ENCODE results near the gene PLTP. TPM values are rescaled to one million over a fixed set of nuclear protein-coding genes. Genes with fewer than 3 reads are reported as not detected.
A peak's percentile ranks its signal among the peaks of the same experiment; 100 is the strongest.
"Not testable (repeated sequence)": the region's sequence is repeated elsewhere in the genome, so short reads cannot be mapped to it uniquely, and the experiment has no call there.

Gene PLTP
- total RNA-seq, 1 experiment from 2014 or later, result 15.6 TPM

DNA sequence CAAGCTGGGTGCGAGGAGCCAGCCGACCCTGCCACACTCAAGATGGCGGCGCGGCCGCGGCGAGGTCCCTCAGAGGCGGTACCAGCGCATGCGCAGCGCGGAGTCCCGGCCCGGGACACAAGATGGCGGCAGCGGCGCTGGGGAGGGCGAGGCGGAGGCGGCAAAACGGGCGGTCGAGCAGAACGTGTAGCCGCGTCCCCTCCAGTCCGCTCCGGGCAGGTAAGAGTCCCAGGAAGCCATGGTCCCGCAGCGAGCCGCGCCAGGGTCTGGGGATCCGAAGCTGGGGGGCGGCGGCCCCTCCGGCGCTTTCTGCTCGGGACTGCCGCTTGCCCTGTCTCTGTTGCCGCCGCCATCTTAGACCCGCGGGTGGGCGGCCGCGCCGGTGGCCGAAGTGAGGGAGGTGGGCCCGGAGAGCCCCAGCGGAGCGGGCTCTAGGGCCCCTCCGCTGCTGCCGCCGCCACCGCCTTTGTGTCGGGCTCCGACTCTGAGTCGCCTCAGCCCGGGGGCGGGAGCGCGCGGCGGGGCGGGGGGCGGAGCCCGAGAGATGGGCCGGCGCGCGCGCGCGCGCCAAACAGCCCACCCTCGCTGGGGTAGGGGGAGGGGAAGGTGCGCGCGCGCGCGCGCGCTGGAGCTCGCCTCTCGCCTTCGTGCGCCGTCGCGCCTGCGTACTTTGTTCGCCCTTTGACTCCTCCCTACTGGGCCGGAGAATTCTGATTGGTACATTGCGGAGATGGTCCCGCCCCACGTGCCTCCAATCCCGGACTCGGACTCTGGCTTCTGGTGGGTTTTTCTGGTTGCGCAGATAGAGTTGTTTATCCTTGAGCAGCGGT is 22.8 kb upstream of the PLTP start, which contains the start of gene PCIF1:
Gene PCIF1 (plus strand): TSS at position 98 of the 830 bp plus-strand sequence. CDS start 4,317 bp downstream, outside the sequence.
- H3K27ac ChIP-seq, result peak within 1 kb of the TSS; percentile 100
- no peaks in the 10 kb centered on the region for H3K9me3 ChIP-seq (replicated peaks)
- H3K36me3 ChIP-seq, result peaks cover 16% of the 10 kb centered on the region
- H3K4me3 ChIP-seq, result peak within 1 kb of the TSS; percentile 99
- DNase-seq, result peak; percentile 99 to 100
- no peaks in the 10 kb centered on the region for H3K27me3 ChIP-seq
- H3K4me1 ChIP-seq, result peaks cover 3% of the 10 kb centered on the region

- H3K27me3 ChIP-seq, result no peaks in the 10 kb centered on the region
- peak overlapping the region; percentile 99 for H3K4me3 ChIP-seq
- H3K4me1 ChIP-seq, result peaks cover 3% of the 10 kb centered on the region
- DNase-seq, result peak; percentile 67 to 75
- H3K9me3 ChIP-seq (replicated peaks), result no peaks in the 10 kb centered on the region
- peak overlapping the region; percentile 100 for H3K27ac ChIP-seq
- H3K36me3 ChIP-seq, result peaks cover 9% of the 10 kb centered on the region; the same call in 1 of the 2 replicates
Observed at GRCh38 chr20:45934046-45934585, 22.2 kb upstream of the PLTP start.

- Histone ChIP-seq H3K9me3 (replicated peaks) (no peaks in the 10 kb centered on the region), H3K27ac (peak overlapping the region; percentile 100), H3K4me3 (peak overlapping the region; percentile 99), H3K27me3 (no peaks in the 10 kb centered on the region), H3K36me3 (peaks cover 2% of the 10 kb centered on the region; the same call in 1 of the 2 replicates), H3K4me1 (peaks cover 3% of the 10 kb centered on the region)
- peak; percentile 93 to 95 for DNase-seq
Observed at GRCh38 chr20:45933266-45934045, 21.5 kb upstream of the PLTP start.

DNA sequence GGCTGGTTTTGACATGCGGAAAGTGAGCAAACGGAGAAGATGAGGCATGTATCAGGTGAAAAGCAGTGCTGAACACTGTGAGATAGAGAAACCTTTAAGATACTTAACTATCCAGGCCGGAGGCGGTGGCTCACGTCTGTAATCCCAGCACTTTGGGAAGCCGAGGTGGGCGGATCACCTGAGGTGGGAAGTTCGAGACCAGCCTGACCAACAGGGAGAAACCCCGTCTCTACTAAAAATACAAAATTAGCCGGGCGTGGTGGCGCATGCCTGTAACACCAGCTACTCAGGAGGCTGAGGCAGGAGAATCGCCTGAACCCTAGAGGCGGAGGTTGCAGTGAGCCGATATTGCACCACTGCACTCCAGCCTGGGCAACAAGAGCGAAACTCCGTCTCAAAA is 19.7 kb upstream of the PLTP start:
- not testable (repeated sequence) for H3K36me3 ChIP-seq; H3K9me3 ChIP-seq (replicated peaks); DNase-seq

DNA sequence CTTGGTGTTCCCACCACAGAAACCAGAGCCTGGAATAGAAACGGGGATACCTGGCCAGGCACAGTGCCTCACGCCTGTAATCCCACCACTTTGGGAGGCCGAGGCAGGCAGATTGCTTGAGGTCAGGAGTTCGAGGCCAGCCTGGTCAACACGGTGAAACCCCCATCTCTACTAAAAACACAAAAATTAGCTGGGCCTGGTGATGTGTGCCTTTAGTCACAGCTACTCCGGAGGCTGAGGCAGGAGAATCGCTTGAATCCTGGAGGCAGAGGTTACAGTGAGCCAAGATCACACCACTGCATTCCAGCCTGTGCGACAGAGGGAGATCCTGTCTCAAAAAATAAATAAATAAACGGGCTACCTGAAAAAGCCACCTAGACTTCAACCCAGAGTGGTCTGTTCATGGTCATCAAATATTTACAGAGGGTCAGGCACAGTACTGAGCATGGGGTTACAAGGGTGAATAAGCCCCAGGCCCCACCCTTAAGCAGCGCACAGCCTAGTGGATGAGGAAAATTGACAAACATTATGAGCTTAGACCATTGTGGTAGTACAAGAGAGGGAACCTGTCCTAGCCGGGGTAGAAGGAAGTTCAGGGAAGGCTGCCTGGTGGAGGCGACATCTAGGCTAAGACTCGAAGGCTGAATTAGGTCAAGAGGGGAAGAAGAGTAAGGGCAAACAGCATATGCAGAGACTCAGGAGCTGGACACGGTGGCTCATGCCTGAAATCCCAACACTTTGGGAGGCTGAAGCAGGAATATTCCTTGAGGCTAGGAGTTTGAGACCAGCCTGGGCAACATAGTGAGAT is 15.3 kb upstream of the PLTP start:
- H3K9me3 ChIP-seq (replicated peaks), result no peaks in the 10 kb centered on the region
- H3K27ac ChIP-seq, result no peak overlapping the region
- no peak for DNase-seq
- H3K4me3 ChIP-seq, result no peak overlapping the region
- H3K27me3 ChIP-seq, result no peaks in the 10 kb centered on the region
- no peaks in the 10 kb centered on the region for H3K36me3 ChIP-seq
- peaks cover 37% of the 10 kb centered on the region for H3K4me1 ChIP-seq

More for the DNA sequence above, 19.7 kb upstream of the PLTP start:
- not testable (repeated sequence) for H3K27me3 ChIP-seq, H3K4me1 ChIP-seq, H3K4me3 ChIP-seq, H3K27ac ChIP-seq

- peaks cover 43% of the 10 kb centered on the region for H3K4me1 ChIP-seq
- no peak overlapping the region for H3K27ac ChIP-seq
- H3K36me3 ChIP-seq, result no peaks in the 10 kb centered on the region
- no peaks in the 10 kb centered on the region for H3K27me3 ChIP-seq
- H3K9me3 ChIP-seq (replicated peaks), result no peaks in the 10 kb centered on the region
- no peak overlapping the region for H3K4me3 ChIP-seq
- no peak for DNase-seq
Observed at GRCh38 chr20:45926731-45927070, 14.7 kb upstream of the PLTP start.

DNA sequence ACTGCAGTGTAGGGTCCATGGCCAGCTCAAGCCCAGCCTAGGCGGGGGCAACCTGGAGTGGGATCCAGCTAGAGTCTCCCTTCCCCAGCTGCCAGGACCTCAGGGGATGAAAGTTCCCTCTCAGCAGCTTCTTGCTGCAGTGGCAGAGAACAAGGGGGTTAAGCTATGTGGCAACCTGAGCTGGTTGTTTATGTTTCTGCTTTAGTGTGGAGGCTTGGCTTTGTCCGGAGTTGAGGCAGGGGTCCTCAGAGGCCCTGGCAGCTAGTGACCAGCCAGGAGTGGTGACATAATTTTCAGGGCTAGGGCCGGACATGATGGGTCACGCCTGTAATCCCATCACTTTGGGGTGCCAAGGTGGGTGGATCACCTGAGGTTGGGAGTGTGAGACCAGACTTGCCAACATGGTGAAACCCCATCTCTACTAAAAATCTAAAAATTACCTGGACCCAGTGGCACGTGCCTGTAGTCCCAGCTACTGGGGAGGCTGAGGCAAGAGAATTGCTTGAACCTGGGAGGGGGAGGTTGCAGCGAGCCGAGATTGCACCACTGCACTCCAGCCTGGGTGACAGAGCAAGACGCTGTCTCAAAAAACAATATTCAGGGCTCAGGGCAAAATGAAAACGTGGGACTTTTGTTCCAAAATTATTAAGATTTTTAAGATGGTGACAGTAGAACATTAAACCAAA is 14.0 kb upstream of the PLTP start:
- no peak overlapping the region for H3K27ac ChIP-seq
- no peak overlapping the region for H3K4me3 ChIP-seq
- H3K4me1 ChIP-seq, result peaks cover 47% of the 10 kb centered on the region
- peak in 1 of 2 experiments; percentile 63 for DNase-seq
- H3K36me3 ChIP-seq, result no peaks in the 10 kb centered on the region
- no peaks in the 10 kb centered on the region for H3K27me3 ChIP-seq
- no peaks in the 10 kb centered on the region for H3K9me3 ChIP-seq (replicated peaks)

GRCh38 chr20:45924391-45925261 is 12.7 kb upstream of the PLTP start:
- peak; percentile 69 to 84 for DNase-seq
- peaks cover 60% of the 10 kb centered on the region for H3K4me1 ChIP-seq
- H3K4me3 ChIP-seq, result no peak overlapping the region
- no peaks in the 10 kb centered on the region for H3K9me3 ChIP-seq (replicated peaks)
- no peaks in the 10 kb centered on the region for H3K27me3 ChIP-seq
- H3K36me3 ChIP-seq, result no peaks in the 10 kb centered on the region
- H3K27ac ChIP-seq, result peak overlapping the region; percentile 31; the same call in 1 of the 2 replicates

DNA sequence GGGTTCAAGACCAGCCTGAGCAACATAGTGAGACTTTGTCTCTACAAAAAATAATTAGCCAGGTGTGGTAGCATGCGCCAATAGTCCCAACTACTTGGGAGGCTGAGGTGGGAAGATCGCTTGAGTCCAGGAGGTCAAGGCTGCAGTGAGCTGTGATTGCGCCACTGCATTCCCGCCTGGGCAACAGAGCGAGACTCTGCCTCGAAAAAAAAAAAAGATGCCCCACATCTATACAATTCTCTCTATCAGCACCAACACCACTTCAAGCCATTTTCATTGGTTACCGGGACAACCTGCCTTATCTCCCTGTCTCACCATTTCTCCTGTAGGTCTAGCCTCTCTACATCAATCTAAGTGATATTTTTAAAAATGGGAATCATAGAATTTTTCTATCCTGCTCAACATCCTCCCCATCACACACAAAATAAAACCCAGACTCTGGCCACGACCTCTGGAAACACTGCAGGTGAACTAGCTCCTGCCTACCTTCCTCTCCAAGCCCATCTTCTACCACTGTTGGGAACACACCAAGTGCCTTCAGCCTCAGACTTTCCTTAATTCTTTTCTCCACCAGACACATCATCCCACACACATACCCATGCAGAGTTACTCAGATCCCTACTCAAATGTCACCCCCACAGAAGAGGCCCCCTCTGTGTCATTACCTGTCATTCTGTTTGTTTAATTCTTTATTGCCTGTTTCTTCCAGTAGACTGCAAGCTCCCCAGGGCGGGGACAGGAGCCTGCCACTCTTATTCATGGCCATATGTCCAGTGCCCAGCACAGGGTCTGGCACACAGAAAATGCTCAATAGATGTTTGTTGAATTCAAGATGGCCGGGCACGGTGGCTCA is 9.6 kb upstream of the PLTP start:
- peaks cover 82% of the 10 kb centered on the region for H3K4me1 ChIP-seq
- DNase-seq, result no peak
- no peaks in the 10 kb centered on the region for H3K27me3 ChIP-seq
- no peak overlapping the region for H3K27ac ChIP-seq
- H3K4me3 ChIP-seq, result no peak overlapping the region
- H3K36me3 ChIP-seq, result no peaks in the 10 kb centered on the region
- no peaks in the 10 kb centered on the region for H3K9me3 ChIP-seq (replicated peaks)

DNA sequence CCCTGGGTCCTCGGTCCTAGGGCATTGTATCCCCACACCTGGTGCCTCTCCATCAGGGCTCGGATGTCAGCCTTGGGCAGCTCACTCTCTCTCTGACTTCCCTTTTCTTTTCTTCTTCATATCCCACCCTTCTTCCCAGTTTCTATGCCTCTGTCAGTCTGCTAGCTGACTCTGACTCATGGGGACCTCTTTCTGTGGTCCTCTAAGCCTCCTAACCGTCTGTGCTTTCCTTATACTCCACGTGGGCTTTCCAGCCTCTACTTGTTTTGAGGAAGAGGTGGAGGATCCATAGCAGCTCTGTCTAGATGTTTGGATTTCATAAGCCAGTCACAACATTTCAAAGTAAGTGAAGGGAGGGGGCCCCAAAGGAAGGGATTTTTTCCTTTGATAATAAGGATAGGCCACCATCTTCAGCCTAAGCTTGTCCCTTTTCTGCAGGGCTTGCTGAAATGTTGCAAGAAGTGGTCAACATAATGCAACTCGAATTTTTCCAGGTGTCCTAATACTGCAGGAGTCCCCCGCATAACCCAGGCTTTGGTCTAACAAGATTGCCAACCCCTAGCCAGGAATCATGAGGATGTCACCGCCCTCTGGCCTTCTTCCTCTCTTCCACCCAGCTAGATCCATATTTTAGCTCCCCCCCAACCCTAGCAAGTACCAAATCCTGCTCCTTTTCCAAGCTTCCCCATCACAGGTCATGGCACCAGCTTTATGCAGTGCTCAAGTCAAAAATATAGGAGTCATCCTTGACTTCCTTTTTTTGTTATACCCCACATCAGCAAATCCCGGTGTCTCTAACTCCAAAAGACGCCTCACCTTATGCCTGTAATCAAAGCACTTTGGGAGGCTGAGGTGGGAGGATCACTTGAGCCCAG is 8.7 kb upstream of the PLTP start:
- no peaks in the 10 kb centered on the region for H3K9me3 ChIP-seq (replicated peaks)
- peak; percentile 51 to 78 for DNase-seq
- H3K36me3 ChIP-seq, result no peaks in the 10 kb centered on the region
- no peaks in the 10 kb centered on the region for H3K27me3 ChIP-seq
- H3K27ac ChIP-seq, result peak overlapping the region; percentile 60
- peak overlapping the region; percentile 21 for H3K4me3 ChIP-seq
- H3K4me1 ChIP-seq, result peaks cover 78% of the 10 kb centered on the region

- H3K4me1 ChIP-seq, result peaks cover 68% of the 10 kb centered on the region
- H3K27ac ChIP-seq, result peak overlapping the region; percentile 60
- no peaks in the 10 kb centered on the region for H3K27me3 ChIP-seq
- DNase-seq, result peak; percentile 77
- no peaks in the 10 kb centered on the region for H3K9me3 ChIP-seq (replicated peaks)
- H3K36me3 ChIP-seq, result no peaks in the 10 kb centered on the region
- H3K4me3 ChIP-seq, result peak overlapping the region; percentile 21
Observed at GRCh38 chr20:45919542-45920399, 7.8 kb upstream of the PLTP start.
